DND-41 (cell line): ENCODE measurements around the gene COMP.

Experiments
- CTCF ChIP-seq: IDR thresholded peaks from 2 replicates; pipeline ENCODE4 v1.5.1; 2012; ENCODE audit warnings: borderline replicate concordance, low read length, moderate library complexity, mild to moderate bottlenecking; ENCODE audit not compliant: poor library complexity, severe bottlenecking; ENCODE audit errors: extremely low read depth
- EZH2 ChIP-seq: IDR thresholded peaks from 3 replicates; pipeline ENCODE4 v1.6.1; 2012; ENCODE audit warnings: borderline replicate concordance, low read depth, mild to moderate bottlenecking, moderate library complexity, low read length, inconsistent platforms; ENCODE audit not compliant: severe bottlenecking

GRCh38 chr19:18793144-18794028 lies 2.3 kb upstream of the COMP start:
- no peak for TF ChIP-seq CTCF
- TF ChIP-seq EZH2, result no peak
